ENCODE results near the gene CDH13.

DNA sequence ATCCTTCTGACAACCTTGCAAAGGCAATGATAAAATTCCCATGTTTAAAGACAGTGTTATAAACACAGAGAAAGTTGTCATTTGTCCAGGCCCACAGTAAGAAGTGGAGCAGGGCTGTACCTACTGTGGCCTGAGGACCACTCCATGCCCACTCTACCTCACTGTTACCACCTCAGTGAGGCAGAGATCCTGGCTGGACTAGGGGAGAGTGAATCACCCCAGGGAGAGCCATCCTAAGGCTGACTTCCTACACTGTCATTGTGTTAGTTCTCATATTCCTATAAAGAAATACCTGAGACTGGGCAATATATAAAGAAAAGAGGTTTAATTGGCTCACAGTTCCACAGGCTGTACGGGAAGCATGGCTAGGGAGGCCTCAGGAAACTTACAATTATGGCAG is 952.3 kb downstream of the CDH13 start:
- TF ChIP-seq, protein P1, sequence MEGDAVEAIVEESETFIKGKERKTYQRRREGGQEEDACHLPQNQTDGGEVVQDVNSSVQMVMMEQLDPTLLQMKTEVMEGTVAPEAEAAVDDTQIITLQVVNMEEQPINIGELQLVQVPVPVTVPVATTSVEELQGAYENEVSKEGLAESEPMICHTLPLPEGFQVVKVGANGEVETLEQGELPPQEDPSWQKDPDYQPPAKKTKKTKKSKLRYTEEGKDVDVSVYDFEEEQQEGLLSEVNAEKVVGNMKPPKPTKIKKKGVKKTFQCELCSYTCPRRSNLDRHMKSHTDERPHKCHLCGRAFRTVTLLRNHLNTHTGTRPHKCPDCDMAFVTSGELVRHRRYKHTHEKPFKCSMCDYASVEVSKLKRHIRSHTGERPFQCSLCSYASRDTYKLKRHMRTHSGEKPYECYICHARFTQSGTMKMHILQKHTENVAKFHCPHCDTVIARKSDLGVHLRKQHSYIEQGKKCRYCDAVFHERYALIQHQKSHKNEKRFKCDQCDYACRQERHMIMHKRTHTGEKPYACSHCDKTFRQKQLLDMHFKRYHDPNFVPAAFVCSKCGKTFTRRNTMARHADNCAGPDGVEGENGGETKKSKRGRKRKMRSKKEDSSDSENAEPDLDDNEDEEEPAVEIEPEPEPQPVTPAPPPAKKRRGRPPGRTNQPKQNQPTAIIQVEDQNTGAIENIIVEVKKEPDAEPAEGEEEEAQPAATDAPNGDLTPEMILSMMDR (IDR thresholded peaks at IDR 0.05 in 4 of 5, conservative IDR thresholded peaks at IDR 0.05 in 1 of 5) = no peak
- no peak for TF ChIP-seq POLR2A (IDR thresholded peaks at IDR 0.05)
